DMS 273 (cell line): ENCODE results near the gene SHISA5.
"Not testable (repeated sequence)": the region's sequence is repeated elsewhere in the genome, so short reads cannot be mapped to it uniquely, and the experiment has no call there.

Experiments used
- DNase-seq: peaks from one replicate; lab custom pipeline; 2025; ENCODE audit not compliant: unreplicated experiment; lab: John Stamatoyannopoulos, UW

Gene SHISA5

GRCh38 chr3:48461767-48462166, 42.2 kb downstream of the SHISA5 start:
- not testable (repeated sequence) for DNase-seq

GRCh38 chr3:48460517-48460902, 43.5 kb downstream of the SHISA5 start:
- DNase-seq = no peak

- DNase-seq = no peak
These were observed 44.0 kb downstream of the SHISA5 start for GRCh38 chr3:48459773-48460516.

- DNase-seq = no peak
These were observed 44.6 kb downstream of the SHISA5 start for GRCh38 chr3:48459331-48459730.

- no peak for DNase-seq
These were observed 47.5 kb downstream of the SHISA5 start for GRCh38 chr3:48456456-48456855.

- no peak for DNase-seq
These were observed 52.7 kb downstream of the SHISA5 start for GRCh38 chr3:48451270-48451669.

- peak; percentile 92 for DNase-seq
These were observed 57.4 kb downstream of the SHISA5 start, which contains the start of gene ATRIP for GRCh38 chr3:48446425-48447193. Gene ATRIP (plus strand): TSS chr3:48446737. CDS start chr3:48446846, 109 bp downstream.

GRCh38 chr3:48446043-48446424, 57.9 kb downstream of the SHISA5 start:
- no peak for DNase-seq

GRCh38 chr3:48445277-48445882, 58.6 kb downstream of the SHISA5 start:
- no peak for DNase-seq

GRCh38 chr3:48441940-48442339, 62.0 kb downstream of the SHISA5 start:
- no peak for DNase-seq

- DNase-seq = peak; percentile 35
These were observed 63.4 kb downstream of the SHISA5 start for GRCh38 chr3:48440590-48440958.

- DNase-seq = peak; percentile 96
These were observed 64.0 kb downstream of the SHISA5 start, which contains the start of the genes CCDC51 and TMA7 for GRCh38 chr3:48439820-48440589. Gene CCDC51 (minus strand): TSS chr3:48440119. CDS start chr3:48435128, 4,991 bp downstream. Gene TMA7 (plus strand): TSS chr3:48440257. CDS start chr3:48440297, 40 bp downstream.

GRCh38 chr3:48437812-48438211, 66.2 kb downstream of the SHISA5 start:
- DNase-seq = no peak

- DNase-seq = no peak
These were observed 67.1 kb downstream of the SHISA5 start for GRCh38 chr3:48436855-48437254.

GRCh38 chr3:48436477-48436787, 67.5 kb downstream of the SHISA5 start:
- no peak for DNase-seq

- peak; percentile 83 for DNase-seq
These were observed 68.0 kb downstream of the SHISA5 start for GRCh38 chr3:48435774-48436476.

- no peak for DNase-seq
These were observed 68.8 kb downstream of the SHISA5 start for GRCh38 chr3:48435223-48435595.

GRCh38 chr3:48434591-48435222, 69.3 kb downstream of the SHISA5 start:
- no peak for DNase-seq

GRCh38 chr3:48433472-48434118, 70.4 kb downstream of the SHISA5 start:
- DNase-seq = no peak
